Right ventricle myocardium superior (tissue), 1 donor: ENCODE data around the gene TLCD3B. TPM values are rescaled to one million over a fixed set of nuclear protein-coding genes. Genes with fewer than 3 reads are reported as not detected.
A peak's percentile ranks its signal among the peaks of the same experiment; 100 is the strongest.

Experiments
- ATAC-seq: fragments of 200-7000 bp; cut with Tn5 transposase; one replicate; pipeline ENCODE4 v1.9.1; 2020; ENCODE audit warnings: mild to moderate bottlenecking; ENCODE audit not compliant: poor library complexity
- DNase-seq: peaks from one replicate; pipeline ENCODE4 v3.0.0-alpha.2; 2020
- intact Hi-C: fragments of 100-400 bp; cut with DNase I; formaldehyde crosslinking; loops from one replicate; pipeline ENCODE4 v1.11.2; 2022
- total RNA-seq: library from RNA; stranded (reverse); fragmentation: NEBNext Ultra II Directional; extraction: Animal tissue kit (Norgen Biotek cat#: 25700); gene quantifications from one replicate; pipeline ENCODE4 v1.2.1, GENCODE V29; 2021
- donor health status: DM: no; HTN: yes; CAD: no; lungs with severe emphysema.

The TLCD3B gene
- total RNA-seq, 1 donor from 2014 or later = not detected

- DNase-seq (peak; percentile 37), ATAC-seq (no peak)
- intact Hi-C loops = no loop called here
Measured at GRCh38 chr16:29985271-29985811, 45.7 kb downstream of the TLCD3B start.

- DNase-seq = no peak
- no peak for ATAC-seq
- intact Hi-C loops = no loop called here
Measured at GRCh38 chr16:29984764-29985147, 46.3 kb downstream of the TLCD3B start.

GRCh38 chr16:29984137-29984763, 46.8 kb downstream of the TLCD3B start:
- ATAC-seq (no peak), DNase-seq (peak; percentile 3)
- intact Hi-C loops = no loop called here

GRCh38 chr16:29983420-29984136, 47.5 kb downstream of the TLCD3B start:
- DNase-seq (peak; percentile 35), ATAC-seq (no peak)
- intact Hi-C loops = no loop called here

GRCh38 chr16:29982560-29983419, 48.3 kb downstream of the TLCD3B start:
- ATAC-seq (no peak), DNase-seq (peak; percentile 33)
- intact Hi-C loops = no loop called here

- intact Hi-C loops = no loop called here
- ATAC-seq (no peak), DNase-seq (no peak)
Measured at GRCh38 chr16:29978564-29979270, 52.4 kb downstream of the TLCD3B start.

GRCh38 chr16:29978081-29978480, 53.0 kb downstream of the TLCD3B start:
- intact Hi-C loops = no loop called here
- ATAC-seq (no peak), DNase-seq (no peak)

GRCh38 chr16:29977063-29977825, 53.8 kb downstream of the TLCD3B start:
- ATAC-seq (no peak), DNase-seq (no peak)
- intact Hi-C loops = no loop called here

- ATAC-seq (no peak), DNase-seq (no peak)
- intact Hi-C loops = no loop called here
Measured at GRCh38 chr16:29975811-29976511, 55.1 kb downstream of the TLCD3B start.

- intact Hi-C loops = no loop called here
- no peak for ATAC-seq
Measured at GRCh38 chr16:29975134-29975538, 55.9 kb downstream of the TLCD3B start.

More at GRCh38 chr16:29975134-29975538, 55.9 kb downstream of the TLCD3B start:
- no peak for DNase-seq

Other genes starting within 250 kb of the TLCD3B start
- gene KIF22, start 240.5 kb downstream of the TLCD3B start, total RNA-seq = 59.8 TPM
- 74.0 TPM for gene MAZ, start 224.7 kb downstream of the TLCD3B start, total RNA-seq
- 3.3 TPM for gene PRRT2, start 219.1 kb downstream of the TLCD3B start, total RNA-seq
- gene PAGR1, start 215.1 kb downstream of the TLCD3B start, total RNA-seq = 14.7 TPM
- 45.5 TPM for gene MVP, start 210.8 kb downstream of the TLCD3B start, total RNA-seq
- 63.0 TPM for gene CDIPT, start 168.0 kb downstream of the TLCD3B start, total RNA-seq
- 0.70 TPM for gene SEZ6L2, start 131.7 kb downstream of the TLCD3B start, total RNA-seq
- gene ASPHD1, start 130.8 kb downstream of the TLCD3B start, total RNA-seq = not detected
- 6.6 TPM for gene KCTD13, start 105.0 kb downstream of the TLCD3B start, total RNA-seq
- 70.6 TPM for gene TMEM219, start 69.2 kb downstream of the TLCD3B start, total RNA-seq
- 29.7 TPM for gene TAOK2, start 57.4 kb downstream of the TLCD3B start, total RNA-seq
- 19.5 TPM for gene HIRIP3, start 35.7 kb downstream of the TLCD3B start, total RNA-seq
- 28.0 TPM for gene INO80E, start 35.0 kb downstream of the TLCD3B start, total RNA-seq
- gene DOC2A, start 20.2 kb downstream of the TLCD3B start, total RNA-seq = 0.13 TPM
- gene C16orf92, start 8.1 kb downstream of the TLCD3B start, total RNA-seq = not detected
- gene ALDOA, start 34.5 kb upstream of the TLCD3B start, total RNA-seq = 3,843 TPM
- gene PPP4C, start 44.7 kb upstream of the TLCD3B start, total RNA-seq = 33.2 TPM
- 1.0 TPM for gene TBX6, start 60.7 kb upstream of the TLCD3B start, total RNA-seq
- 64.1 TPM for gene YPEL3, start 64.9 kb upstream of the TLCD3B start, total RNA-seq
- 2.6 TPM for gene GDPD3, start 82.3 kb upstream of the TLCD3B start, total RNA-seq
- 50.8 TPM for gene MAPK3, start 91.9 kb upstream of the TLCD3B start, total RNA-seq
- 8.4 TPM for gene CORO1A, start 152.3 kb upstream of the TLCD3B start, total RNA-seq
- 48.7 TPM for gene BOLA2B, start 162.4 kb upstream of the TLCD3B start, total RNA-seq
- 16.2 TPM for gene SLX1A, start 162.6 kb upstream of the TLCD3B start, total RNA-seq
- gene SULT1A3, start 168.0 kb upstream of the TLCD3B start, total RNA-seq = 3.3 TPM
- gene NPIPB13, start 217.2 kb upstream of the TLCD3B start, total RNA-seq = 5.9 TPM